Diencephalon (tissue), 1 donor: ENCODE data around the gene RSPRY1. TPM values are rescaled to one million over a fixed set of nuclear protein-coding genes. Genes with fewer than 3 reads are reported as not detected.

Source experiments
- total RNA-seq: library from RNA; depleted of rRNA; stranded (reverse); fragments of >200 nt; gene quantifications from one replicate; pipeline ENCODE4 v1.2.3, GENCODE V29; 2014

RSPRY1 gene
- 71.7 TPM for total RNA-seq

DNA sequence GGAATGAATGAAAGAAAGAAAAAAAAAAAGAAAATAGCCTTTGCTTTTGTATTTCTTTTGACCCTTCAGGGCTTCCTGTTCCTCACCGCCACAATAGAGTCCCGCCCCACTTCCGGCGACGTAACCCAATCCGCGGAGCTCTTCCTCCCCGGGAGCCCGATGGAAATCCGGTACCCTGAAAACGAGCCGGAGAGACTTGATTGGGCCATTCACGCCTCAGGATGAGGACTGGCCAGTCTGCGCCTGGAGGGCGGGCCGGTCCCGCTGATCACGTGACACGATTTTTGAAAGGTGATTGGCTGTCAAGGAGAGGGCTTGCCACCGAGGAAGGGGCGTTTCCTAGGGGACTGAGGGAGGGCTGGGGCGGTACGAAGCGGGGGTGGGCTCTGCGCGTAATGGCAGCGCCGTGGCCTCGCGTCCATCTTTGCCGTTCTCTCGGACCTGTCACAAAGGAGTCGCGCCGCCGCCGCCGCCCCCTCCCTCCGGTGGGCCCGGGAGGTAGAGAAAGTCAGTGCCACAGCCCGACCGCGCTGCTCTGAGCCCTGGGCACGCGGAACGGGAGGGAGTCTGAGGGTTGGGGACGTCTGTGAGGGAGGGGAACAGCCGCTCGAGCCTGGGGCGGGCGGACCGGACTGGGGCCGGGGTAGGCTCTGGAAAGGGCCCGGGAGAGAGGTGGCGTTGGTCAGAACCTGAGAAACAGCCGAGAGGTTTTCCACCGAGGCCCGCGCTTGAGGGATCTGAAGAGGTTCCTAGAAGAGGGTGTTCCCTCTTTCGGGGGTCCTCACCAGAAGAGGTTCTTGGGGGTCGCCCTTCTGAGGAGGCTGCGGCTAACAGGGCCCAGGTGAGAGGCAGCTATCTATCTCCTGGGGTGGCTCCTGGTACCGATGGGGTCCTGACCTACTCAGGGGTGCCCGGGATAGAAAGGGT lies at the start of gene RSPRY1, which contains the start of gene PSME3IP1:
RSPRY1 (plus strand) TSS at position 385 of the 927 bp plus-strand sequence. CDS start 18,330 bp downstream, outside the sequence.
PSME3IP1 (minus strand) TSS at position 95 of the 927 bp plus-strand sequence. CDS start 12,185 bp downstream, outside the sequence.

DNA sequence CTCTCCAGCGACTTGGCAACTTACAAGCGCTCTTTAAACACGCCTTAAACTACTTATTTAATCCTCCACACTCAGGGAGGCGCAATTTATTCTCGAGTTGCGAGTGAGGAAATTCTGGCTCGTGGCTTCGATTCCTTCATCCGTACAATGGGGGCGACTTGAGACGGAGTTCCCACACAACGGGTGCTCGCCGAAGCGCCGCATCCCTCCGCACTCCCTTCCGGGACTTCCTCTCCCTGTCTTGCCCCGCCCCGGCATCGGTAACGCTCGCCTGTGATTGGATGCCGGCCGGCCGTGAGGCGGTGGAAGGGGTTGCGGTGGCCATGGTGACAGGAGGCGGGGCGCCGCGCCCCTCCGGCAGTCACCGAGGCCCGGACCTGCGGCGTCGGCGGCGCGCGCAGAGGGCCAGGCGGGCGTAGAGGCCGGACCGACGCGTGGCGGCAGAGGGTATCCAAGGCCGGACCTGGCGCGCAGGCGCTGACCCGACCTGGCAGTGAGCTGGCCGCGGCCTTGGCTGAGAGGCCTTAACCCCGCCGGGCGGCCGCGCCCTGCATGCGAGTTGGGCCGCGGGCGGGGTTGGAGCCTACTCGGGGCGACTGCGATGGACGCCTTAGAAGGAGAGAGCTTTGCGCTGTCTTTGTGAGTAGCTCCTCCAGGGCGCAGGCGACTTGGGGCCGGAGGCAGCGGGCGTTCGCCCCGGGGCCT lies 58.8 kb downstream of the RSPRY1 start, which contains the start of gene ARL2BP:
ARL2BP (plus strand) TSS at position 493 of the 705 bp plus-strand sequence; CDS start at position 602, 109 bp downstream.

DNA sequence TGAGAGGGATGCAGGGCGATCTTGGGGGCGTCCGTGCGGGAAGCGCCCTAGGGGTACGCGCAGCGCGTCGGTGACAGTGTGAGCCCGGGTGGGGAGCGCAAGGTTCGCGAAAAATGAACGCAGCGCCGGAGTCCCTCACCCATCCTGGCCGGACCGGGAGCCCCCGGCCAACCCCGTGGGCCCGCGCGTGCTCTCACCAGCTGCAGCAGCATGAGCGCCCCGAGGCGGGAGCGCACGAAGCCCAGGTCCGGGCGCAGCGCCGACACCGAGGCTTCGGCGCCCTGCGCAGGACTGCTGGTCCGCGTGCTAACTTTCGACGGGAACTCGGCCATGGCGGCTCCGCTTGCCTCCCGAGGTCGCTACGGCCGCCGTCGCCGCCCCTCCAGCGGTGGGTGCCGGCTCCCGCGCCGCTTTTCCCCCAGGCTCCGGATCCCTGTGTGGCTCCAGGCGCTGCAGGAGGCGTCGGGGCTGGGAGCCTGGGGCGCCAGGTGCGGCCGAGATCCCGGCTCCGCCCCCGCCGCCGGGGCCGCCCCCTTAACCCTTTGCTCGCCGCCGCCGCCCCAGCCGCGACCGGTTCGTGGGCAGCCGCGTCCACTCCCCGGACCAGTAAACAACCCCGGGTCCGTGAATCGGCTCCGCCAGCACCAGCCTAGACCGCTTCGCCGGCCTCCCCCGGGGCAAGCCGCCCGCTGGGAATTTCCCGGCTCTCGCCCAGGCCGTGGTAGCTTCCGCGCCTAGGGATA lies 98.3 kb downstream of the RSPRY1 start, which contains the start of gene PLLP:
PLLP (minus strand) TSS at position 464 of the 743 bp plus-strand sequence; CDS start at position 332, 132 bp downstream.

Other genes starting within 250 kb of the RSPRY1 start
- 1.4 TPM for gene CETP, start 224.4 kb upstream of the RSPRY1 start, total RNA-seq
- 4.4 TPM for gene NLRC5, start 196.8 kb upstream of the RSPRY1 start, total RNA-seq
- 71.0 TPM for gene CPNE2, start 93.7 kb upstream of the RSPRY1 start, total RNA-seq
- 146 TPM for gene PSME3IP1, start 290 bp upstream of the RSPRY1 start, total RNA-seq
- gene ARL2BP, start 58.9 kb downstream of the RSPRY1 start, total RNA-seq: 76.1 TPM
- gene PLLP, start 98.3 kb downstream of the RSPRY1 start, total RNA-seq: 3.9 TPM
- gene CCL22, start 172.5 kb downstream of the RSPRY1 start, total RNA-seq: not detected
- 18.2 TPM for gene CX3CL1, start 186.2 kb downstream of the RSPRY1 start, total RNA-seq
- gene CCL17, start 218.4 kb downstream of the RSPRY1 start, total RNA-seq: not detected